Measurements from ENCODE around the gene PLOD3.

- TF ChIP-seq, protein P1, sequence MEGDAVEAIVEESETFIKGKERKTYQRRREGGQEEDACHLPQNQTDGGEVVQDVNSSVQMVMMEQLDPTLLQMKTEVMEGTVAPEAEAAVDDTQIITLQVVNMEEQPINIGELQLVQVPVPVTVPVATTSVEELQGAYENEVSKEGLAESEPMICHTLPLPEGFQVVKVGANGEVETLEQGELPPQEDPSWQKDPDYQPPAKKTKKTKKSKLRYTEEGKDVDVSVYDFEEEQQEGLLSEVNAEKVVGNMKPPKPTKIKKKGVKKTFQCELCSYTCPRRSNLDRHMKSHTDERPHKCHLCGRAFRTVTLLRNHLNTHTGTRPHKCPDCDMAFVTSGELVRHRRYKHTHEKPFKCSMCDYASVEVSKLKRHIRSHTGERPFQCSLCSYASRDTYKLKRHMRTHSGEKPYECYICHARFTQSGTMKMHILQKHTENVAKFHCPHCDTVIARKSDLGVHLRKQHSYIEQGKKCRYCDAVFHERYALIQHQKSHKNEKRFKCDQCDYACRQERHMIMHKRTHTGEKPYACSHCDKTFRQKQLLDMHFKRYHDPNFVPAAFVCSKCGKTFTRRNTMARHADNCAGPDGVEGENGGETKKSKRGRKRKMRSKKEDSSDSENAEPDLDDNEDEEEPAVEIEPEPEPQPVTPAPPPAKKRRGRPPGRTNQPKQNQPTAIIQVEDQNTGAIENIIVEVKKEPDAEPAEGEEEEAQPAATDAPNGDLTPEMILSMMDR (IDR thresholded peaks at IDR 0.05; ENCODE audit: insufficient read depth, low read depth, low read length): no peak
- TF ChIP-seq EZH2 (IDR thresholded peaks at IDR 0.05; ENCODE audit: insufficient read depth, low read length): no peak
These were observed 14.9 kb upstream of the PLOD3 start for GRCh38 chr7:101232141-101232850.
